ENCODE measurements around the gene TMEM221.

TMEM221 gene

DNA sequence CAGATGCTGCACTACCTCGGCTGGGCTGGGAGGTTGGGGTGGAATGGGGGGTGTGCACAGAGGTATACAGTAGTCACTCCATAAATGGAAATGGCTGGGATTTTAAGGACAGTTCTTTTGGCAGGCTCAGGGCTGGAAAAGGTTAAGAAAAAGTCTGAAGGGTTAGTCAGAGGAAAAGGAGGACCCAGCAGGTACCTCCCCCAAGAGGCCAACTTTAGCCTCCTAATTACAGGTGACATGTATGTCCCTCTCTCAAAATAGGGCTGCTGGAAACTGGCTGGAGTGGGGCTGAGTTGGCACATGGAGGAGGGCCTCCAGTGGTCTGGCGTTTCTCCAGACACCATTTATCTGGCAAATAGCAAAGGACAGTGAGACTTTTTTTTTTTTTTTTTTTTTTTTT lies 55.5 kb downstream of the TMEM221 start:
- TF ChIP-seq, protein P1, sequence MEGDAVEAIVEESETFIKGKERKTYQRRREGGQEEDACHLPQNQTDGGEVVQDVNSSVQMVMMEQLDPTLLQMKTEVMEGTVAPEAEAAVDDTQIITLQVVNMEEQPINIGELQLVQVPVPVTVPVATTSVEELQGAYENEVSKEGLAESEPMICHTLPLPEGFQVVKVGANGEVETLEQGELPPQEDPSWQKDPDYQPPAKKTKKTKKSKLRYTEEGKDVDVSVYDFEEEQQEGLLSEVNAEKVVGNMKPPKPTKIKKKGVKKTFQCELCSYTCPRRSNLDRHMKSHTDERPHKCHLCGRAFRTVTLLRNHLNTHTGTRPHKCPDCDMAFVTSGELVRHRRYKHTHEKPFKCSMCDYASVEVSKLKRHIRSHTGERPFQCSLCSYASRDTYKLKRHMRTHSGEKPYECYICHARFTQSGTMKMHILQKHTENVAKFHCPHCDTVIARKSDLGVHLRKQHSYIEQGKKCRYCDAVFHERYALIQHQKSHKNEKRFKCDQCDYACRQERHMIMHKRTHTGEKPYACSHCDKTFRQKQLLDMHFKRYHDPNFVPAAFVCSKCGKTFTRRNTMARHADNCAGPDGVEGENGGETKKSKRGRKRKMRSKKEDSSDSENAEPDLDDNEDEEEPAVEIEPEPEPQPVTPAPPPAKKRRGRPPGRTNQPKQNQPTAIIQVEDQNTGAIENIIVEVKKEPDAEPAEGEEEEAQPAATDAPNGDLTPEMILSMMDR (conservative IDR thresholded peaks at IDR 0.05; ENCODE audit: low read depth), result no peak
- CTCF ChIA-PET, result interaction anchor here (2.1 kb wide), 1 partner anchor 100 kb away, joined by 8 read pairs; no protein-coding TSS in a partner anchor
- no peak for DNase-seq (ENCODE audit: low spot score)
- H3K27ac ChIP-seq, result no peak overlapping the region
- POLR2A ChIA-PET (ENCODE audit: low non-redundant PET), result interaction anchor here (0.6 kb wide), 1 partner anchor 37 kb away, joined by 4 read pairs; no protein-coding TSS in a partner anchor

DNA sequence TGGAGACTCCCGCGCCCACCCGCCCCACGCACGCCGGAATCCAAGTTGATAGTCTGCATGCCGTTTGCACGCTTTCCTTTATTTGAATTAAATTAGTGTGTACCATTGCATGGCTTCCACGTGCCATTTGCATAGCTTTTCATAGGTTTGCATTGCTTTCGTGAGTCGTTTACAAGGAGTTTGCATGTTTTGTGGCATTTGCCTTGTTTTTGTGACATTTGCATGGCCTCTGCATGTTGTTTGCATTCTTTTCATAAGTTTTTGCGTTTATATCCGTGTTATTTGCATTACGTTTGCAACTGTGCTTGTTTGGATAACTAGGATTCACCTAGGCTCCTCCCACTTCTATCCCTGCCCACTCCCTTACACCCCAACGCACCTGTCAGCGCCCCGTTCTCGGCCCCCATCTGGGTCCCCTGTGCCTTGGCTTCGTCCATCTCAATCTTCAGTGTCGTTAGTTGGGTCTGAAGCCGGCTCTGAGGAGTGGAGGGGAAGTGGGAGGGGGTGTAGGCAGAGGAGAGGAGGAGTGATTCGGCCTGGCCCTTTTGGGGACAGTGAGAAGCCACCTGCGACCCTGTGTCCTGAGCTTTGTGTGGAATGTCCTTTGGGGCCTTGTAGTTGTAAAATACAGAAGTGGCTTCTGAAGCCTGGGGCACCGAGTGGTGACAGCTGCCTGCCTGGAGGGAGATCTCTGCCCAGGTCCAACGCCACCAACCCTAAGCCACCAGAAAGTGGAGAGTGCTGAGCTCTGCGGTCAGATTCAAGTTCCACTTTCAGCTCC lies 56.9 kb downstream of the TMEM221 start:
- ChIA-PET CTCF (interaction anchor here (0.6 to 1.2 kb wide), 3 partner anchors 34 to 70 kb away, joined by 3 read pairs; no protein-coding TSS in a partner anchor), POLR2A (ENCODE audit: low non-redundant PET) (interaction anchor here (0.7 kb wide), 1 partner anchor 18 kb away, joined by 5 read pairs; no protein-coding TSS in a partner anchor)
- no peak overlapping the region; the same call in 1 of the 2 replicates for H3K27ac ChIP-seq
- TF ChIP-seq, protein P1 (conservative IDR thresholded peaks at IDR 0.05; ENCODE audit: low read depth), result peak; percentile 65
- no peak for DNase-seq (ENCODE audit: low spot score)

DNA sequence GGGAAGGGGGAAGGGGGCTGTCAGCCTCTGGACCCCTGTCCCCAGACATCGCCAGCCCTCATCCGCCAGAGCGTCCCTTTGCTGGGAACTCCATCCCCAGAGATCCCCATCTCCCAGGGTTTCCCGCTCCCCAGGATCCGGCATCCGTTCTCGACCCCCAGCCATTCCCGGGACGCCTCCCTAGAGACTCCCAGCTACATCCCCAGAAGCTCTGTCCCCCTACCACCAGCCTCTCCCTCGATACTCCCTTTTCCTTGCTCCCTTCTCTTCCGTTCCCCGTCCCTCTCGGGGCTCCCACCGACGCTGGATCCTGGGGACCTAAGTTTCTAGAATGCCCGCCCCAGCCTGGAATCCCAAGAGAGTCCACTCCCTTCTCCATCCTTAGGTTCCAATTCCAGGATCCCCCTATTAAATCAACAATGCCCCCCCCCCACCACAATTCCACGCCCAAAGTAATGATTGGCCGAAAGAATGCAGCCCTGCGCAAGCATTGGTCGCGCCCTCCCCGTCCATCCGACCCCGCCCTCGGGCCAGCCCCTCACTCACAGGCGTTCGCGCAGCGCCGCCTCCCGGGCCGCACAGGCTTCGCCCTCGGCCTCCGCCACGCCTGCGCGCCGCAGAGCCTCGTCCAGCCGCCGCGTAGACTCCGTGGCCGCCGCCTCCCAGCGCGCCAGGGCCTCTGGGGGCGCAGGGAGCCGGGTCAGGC lies 57.6 kb downstream of the TMEM221 start:
- CTCF ChIA-PET, result interaction anchor here (0.7 to 1.3 kb wide), 4 partner anchors 33 to 84 kb away, joined by 3 to 4 read pairs (median 3); no protein-coding TSS in a partner anchor
- peak overlapping the region; percentile 30 for H3K27ac ChIP-seq
- DNase-seq (ENCODE audit: low spot score), result peak; percentile 97
- POLR2A ChIA-PET (ENCODE audit: low non-redundant PET), result interaction anchor here (0.6 kb wide), 1 partner anchor 36 kb away, joined by 4 read pairs; no protein-coding TSS in a partner anchor
- TF ChIP-seq, protein P1 (conservative IDR thresholded peaks at IDR 0.05; ENCODE audit: low read depth), result peak; percentile 96

DNA sequence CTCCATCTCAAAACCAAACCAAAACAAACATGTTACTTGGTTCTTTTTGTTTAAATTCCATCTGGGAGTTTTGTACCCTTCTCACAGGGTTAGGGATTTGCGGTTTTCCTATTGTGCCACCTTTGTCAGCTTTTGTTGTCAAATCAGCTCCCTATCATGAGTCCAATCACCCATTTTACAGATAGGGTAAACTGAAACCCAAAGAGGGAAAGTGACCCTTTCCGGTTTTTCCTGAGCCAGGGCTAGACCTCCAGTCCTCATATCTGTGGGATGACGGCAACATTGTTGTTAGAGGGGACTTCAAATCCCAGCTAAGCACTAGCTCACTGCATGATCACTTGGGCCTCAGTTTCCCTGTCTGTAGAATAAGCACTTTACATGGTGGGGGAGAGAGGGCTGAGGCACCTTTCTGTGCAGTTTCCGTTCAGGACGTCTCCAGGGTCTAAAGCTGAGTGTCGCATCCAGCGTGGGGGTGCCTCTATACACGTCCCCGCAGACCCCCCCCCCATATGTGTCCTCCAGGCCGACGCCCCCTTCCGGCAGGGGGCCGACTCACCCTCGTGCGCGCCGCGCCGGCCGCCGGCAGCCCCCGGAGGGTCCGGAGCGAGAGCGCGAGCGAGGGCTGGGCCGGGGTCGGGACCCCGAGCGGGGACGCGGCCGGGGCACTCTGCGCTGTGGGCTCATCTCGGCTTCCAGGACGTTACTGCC lies 58.4 kb downstream of the TMEM221 start:
- TF ChIP-seq, protein P1 (conservative IDR thresholded peaks at IDR 0.05; ENCODE audit: low read depth), result no peak
- POLR2A ChIA-PET (ENCODE audit: low non-redundant PET), result interaction anchor here (0.6 kb wide), 1 partner anchor 37 kb away, joined by 4 read pairs; no protein-coding TSS in a partner anchor
- H3K27ac ChIP-seq, result peak overlapping the region; percentile 30; the same call in 1 of the 2 replicates
- CTCF ChIA-PET, result interaction anchor here (0.6 to 2.0 kb wide), 7 partner anchors 32 to 217 kb away, joined by 3 to 7 read pairs (median 3); no protein-coding TSS in a partner anchor
- no peak for DNase-seq (ENCODE audit: low spot score)

GRCh38 chr19:17389288-17389687 lies 59.2 kb downstream of the TMEM221 start:
- CTCF ChIA-PET, result interaction anchor here (0.7 to 2.0 kb wide), 2 partner anchors 97 to 184 kb away, joined by 3 to 7 read pairs; no protein-coding TSS in a partner anchor
- POLR2A ChIA-PET (ENCODE audit: low non-redundant PET), result no interaction called here
- DNase-seq (ENCODE audit: low spot score), result no peak
- H3K27ac ChIP-seq, result no peak overlapping the region
- TF ChIP-seq, protein P1 (conservative IDR thresholded peaks at IDR 0.05; ENCODE audit: low read depth), result no peak

Data from RWPE1 (cell line).